OCI-LY7 (cell line): Measurements from ENCODE around the gene SEPSECS.

Experiments used
- CTCF ChIP-seq: fragments of 200-600 bp; sonication (generic); conservative IDR thresholded peaks from 2 replicates; pipeline ENCODE4 v1.5.1; 2014; ENCODE audit warnings: mild to moderate bottlenecking, antibody characterized with exemption, low read length, moderate library complexity, mixed read lengths
- EZH2phosphoT487 ChIP-seq: fragments of 200-600 bp; sonication (generic); IDR thresholded peaks from 2 replicates; pipeline ENCODE4 v1.6.1; 2018; ENCODE audit warnings: low read depth, borderline replicate concordance, mild to moderate bottlenecking, mixed run types, antibody characterized with exemption, low read length, moderate library complexity, mixed read lengths

GRCh38 chr4:25090516-25090915 is 69.7 kb downstream of the SEPSECS start:
- TF ChIP-seq CTCF (no peak), EZH2phosphoT487 (no peak)
